Measurements from ENCODE around the gene RAB27A.

Gene RAB27A

GRCh38 chr15:55221090-55222011 is 68.3 kb downstream of the RAB27A start:
- DNase-seq = no peak

- no peak for DNase-seq
Measured at GRCh38 chr15:55220606-55221005, 69.0 kb downstream of the RAB27A start.

- no peak for DNase-seq
Measured at GRCh38 chr15:55218056-55218455, 71.6 kb downstream of the RAB27A start.

- DNase-seq = no peak
Measured at GRCh38 chr15:55204464-55204863, 85.1 kb downstream of the RAB27A start.

GRCh38 chr15:55202206-55202605 is 87.4 kb downstream of the RAB27A start:
- DNase-seq = no peak

- no peak for DNase-seq
Measured at GRCh38 chr15:55198706-55199105, 90.9 kb downstream of the RAB27A start.

GRCh38 chr15:55197719-55198118 is 91.9 kb downstream of the RAB27A start:
- DNase-seq = no peak

GRCh38 chr15:55197362-55197705 is 92.3 kb downstream of the RAB27A start:
- DNase-seq = no peak

GRCh38 chr15:55196458-55197361 is 92.9 kb downstream of the RAB27A start, which contains the start of gene RSL24D1:
TSS of gene RSL24D1 (minus strand) at chr15:55196941. CDS start at chr15:55196890, 51 bp downstream.
- peak; percentile 92 for DNase-seq

GRCh38 chr15:55195996-55196395 is 93.6 kb downstream of the RAB27A start:
- no peak for DNase-seq

GRCh38 chr15:55194256-55194655 is 95.4 kb downstream of the RAB27A start:
- no peak for DNase-seq

- no peak for DNase-seq
Measured at GRCh38 chr15:55186331-55186730, 103.3 kb downstream of the RAB27A start.

- DNase-seq = no peak
Measured at GRCh38 chr15:55183679-55184078, 105.9 kb downstream of the RAB27A start.

- DNase-seq = no peak
Measured at GRCh38 chr15:55179141-55179540, 110.5 kb downstream of the RAB27A start.

GRCh38 chr15:55170361-55170760 is 119.3 kb downstream of the RAB27A start:
- no peak for DNase-seq

GRCh38 chr15:55168350-55168974 is 121.2 kb downstream of the RAB27A start:
- peak; percentile 48 for DNase-seq

GRCh38 chr15:55164284-55164683 is 125.3 kb downstream of the RAB27A start:
- DNase-seq = no peak
